GM12872 (cell line): Measurements from ENCODE around the gene FMNL2.
A peak's percentile ranks its signal among the peaks of the same experiment; 100 is the strongest.

ENCODE experiments used
- TF ChIP-seq, protein P1 (sequence below): IDR thresholded peaks from 3 replicates; pipeline ENCODE4 v1.5.1; 2011; ENCODE audit warnings: low read depth, mild to moderate bottlenecking, low read length, moderate library complexity; ENCODE audit not compliant: insufficient read depth

The FMNL2 gene

GRCh38 chr2:152627351-152627957 is 292.5 kb downstream of the FMNL2 start:
- TF ChIP-seq, protein P1, sequence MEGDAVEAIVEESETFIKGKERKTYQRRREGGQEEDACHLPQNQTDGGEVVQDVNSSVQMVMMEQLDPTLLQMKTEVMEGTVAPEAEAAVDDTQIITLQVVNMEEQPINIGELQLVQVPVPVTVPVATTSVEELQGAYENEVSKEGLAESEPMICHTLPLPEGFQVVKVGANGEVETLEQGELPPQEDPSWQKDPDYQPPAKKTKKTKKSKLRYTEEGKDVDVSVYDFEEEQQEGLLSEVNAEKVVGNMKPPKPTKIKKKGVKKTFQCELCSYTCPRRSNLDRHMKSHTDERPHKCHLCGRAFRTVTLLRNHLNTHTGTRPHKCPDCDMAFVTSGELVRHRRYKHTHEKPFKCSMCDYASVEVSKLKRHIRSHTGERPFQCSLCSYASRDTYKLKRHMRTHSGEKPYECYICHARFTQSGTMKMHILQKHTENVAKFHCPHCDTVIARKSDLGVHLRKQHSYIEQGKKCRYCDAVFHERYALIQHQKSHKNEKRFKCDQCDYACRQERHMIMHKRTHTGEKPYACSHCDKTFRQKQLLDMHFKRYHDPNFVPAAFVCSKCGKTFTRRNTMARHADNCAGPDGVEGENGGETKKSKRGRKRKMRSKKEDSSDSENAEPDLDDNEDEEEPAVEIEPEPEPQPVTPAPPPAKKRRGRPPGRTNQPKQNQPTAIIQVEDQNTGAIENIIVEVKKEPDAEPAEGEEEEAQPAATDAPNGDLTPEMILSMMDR: peak; percentile 47; the same call in 2 of the 3 replicates

DNA sequence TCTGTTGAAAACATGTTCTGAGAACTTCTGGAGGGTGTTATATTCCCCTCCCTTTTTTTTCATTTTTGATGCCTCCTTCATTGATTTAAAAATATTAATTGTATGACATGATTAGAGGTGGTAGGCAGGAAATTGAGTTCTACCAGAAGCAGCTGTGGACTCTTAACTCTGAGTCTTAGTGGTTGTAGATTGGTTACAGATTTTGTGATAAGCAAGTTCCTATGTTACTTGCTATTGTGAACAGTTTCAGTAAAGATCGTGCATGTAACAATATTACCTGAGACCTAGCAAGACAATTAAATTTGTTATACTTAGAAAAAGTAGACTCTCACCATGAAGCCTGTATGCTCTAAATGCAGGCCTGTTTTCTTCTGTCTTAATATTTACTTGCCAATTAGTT is 294.2 kb downstream of the FMNL2 start:
- TF ChIP-seq, protein P1: no peak

DNA sequence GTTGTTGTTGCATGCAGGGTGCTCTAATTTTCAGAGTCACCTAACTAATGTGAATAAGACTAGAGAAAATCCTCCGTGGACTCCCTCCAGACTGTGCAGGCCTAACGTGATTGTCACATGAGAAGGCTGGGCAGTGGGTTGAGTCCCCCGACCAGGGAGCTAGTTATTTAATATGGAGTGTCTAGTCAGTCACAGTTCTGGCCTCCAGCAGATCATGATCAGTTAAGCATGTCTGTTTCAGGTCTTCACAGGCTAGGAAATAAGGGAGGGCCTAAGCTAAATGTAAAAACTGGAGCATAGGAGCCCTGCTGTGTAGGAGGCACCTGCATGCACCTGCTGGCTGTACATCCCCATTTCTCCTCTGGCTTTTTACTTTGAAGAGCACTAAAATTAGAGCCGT is 295.5 kb downstream of the FMNL2 start:
- TF ChIP-seq, protein P1: no peak

DNA sequence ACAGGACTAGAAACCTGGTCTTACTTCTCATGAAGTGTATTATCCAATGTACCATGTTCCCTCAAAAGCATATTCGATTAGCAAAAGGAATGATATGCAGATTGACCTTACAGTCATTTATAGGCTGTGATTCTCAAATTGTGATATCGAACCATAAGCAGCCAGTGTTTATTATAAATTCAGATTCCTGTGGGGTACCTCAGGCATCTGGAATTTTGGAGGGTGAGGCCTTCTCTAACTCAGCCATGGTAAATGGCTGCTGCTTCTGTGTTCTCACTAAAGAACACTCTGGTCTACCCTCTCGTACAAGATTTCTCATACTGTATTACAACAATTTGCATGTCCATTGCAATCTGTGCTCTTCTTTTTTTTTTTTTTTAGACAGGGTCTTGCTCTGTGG is 297.8 kb downstream of the FMNL2 start:
- TF ChIP-seq, protein P1: no peak

DNA sequence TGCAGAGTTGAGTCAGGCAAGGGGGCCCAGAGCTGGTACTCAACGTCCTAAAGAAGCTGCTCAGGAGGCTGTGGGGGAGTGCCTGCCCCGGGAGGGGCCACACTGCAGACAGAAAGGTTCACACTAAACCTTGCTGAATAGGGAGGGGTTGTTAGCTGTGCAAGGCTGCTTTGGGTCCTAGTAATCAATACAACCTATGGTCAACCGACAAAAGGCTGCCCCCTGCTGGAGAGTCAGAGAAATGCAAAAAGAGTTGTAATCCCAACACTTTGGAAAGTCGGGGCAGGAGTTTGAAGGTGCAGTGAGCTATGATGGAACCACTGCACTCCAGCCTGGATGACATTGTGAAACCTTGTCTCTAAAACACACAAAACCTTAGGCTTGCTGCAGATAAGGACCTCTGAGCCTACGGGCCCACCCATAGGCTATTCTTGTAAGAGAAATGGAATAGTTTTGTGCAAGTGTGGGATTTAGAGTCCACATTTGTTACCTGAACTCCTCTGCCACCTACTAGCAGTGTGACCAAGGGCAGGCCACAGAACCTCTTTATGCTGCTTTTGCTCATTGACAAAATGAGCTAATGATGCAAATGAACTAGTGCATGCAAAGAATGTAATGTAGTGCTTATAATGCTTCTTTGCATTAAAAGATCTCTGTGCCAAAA is 300.8 kb downstream of the FMNL2 start:
- TF ChIP-seq, protein P1: peak; percentile 84

DNA sequence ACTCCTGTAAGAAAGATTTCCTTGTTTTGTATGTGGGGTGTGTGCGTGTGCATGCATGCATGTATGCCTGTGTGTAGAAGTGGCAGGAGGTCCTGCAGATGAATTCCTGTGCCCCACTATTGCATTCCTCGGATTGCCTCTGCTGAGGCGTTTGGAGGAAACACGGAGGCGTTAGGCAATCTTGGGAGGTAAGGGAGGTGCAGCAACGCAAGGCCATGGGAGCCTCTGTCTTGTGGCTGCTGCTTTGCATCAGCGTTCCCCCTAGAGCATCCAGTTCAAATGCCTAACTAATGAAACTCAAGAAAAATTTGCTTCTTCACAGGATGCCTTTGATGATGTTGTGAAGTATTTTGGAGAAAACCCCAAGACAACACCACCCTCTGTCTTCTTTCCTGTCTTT is 302.3 kb downstream of the FMNL2 start:
- TF ChIP-seq, protein P1: no peak

DNA sequence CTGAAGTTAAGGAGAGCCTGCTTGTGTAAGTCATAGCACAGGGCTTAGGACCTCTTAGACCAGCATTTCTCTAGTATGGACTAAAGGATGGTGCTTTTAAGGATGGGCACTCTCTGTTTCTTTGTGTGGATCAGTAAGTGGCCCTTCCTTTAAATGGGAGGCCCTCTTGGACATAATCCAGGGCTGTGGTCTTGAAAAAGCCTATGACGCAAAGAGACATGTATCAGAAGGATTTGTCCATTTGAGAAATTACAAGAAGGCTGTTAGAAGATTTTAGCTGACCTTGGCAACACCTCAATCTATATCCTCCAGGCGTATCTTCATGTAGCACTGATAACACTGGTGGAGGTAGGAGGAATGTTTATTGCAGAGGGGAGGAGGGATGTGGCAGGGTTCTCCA is 303.1 kb downstream of the FMNL2 start:
- TF ChIP-seq, protein P1: no peak
